ENCODE results near the gene F7. TPM values are rescaled to one million over a fixed set of nuclear protein-coding genes. Genes with fewer than 3 reads are reported as not detected.

Gene F7
- total and polyA plus RNA-seq, 2 donors (not counting 3 experiments of a cell fraction or from before 2014, with no cell fraction given): not detected

GRCh38 chr13:113092776-113093579 is 12.6 kb upstream of the F7 start:
- Histone ChIP-seq H3K4me2 (ENCODE audit: insufficient read depth, low read length) (no peak overlapping the region), H3K9me1 (replicated peaks; ENCODE audit: control insufficient read depth, extremely low read depth, insufficient read depth, low read length) (no peaks in the 10 kb centered on the region), H3K9ac (replicated peaks; ENCODE audit: extremely low read depth, insufficient read depth, low read length) (no peak overlapping the region), H3K9me3 (replicated peaks; ENCODE audit: control insufficient read depth, insufficient read depth, low read length) (no peaks in the 10 kb centered on the region), H4K20me1 (replicated peaks; ENCODE audit: control insufficient read depth, extremely low read depth, insufficient read depth, low read length) (no peaks in the 10 kb centered on the region), H3K79me2 (ENCODE audit: control insufficient read depth, insufficient read depth, low read length) (no peaks in the 10 kb centered on the region), H3K4me1 (ENCODE audit: control insufficient read depth, extremely low read depth, insufficient read depth, low read length) (no peaks in the 10 kb centered on the region), H2AFZ (ENCODE audit: low read depth, low read length) (no peak overlapping the region), H3K27ac (ENCODE audit: insufficient read depth, low read depth, low read length) (no peak overlapping the region), H3K36me3 (ENCODE audit: control insufficient read depth in 2 of 2, extremely low read depth in 1 of 2, insufficient read depth in 2 of 2, low read length in 2 of 2) (no peaks in the 10 kb centered on the region), H3K4me3 (replicated peaks in 1 of 3; ENCODE audit: insufficient read depth in 1 of 3, low read depth in 1 of 3, low read length in 3 of 3) (no peak overlapping the region), H3K27me3 (ENCODE audit: control insufficient read depth in 2 of 2, insufficient read depth in 2 of 2, low read length in 2 of 2) (no peaks in the 10 kb centered on the region)
- FAIRE-seq (no peak), DNase-seq (ENCODE audit: low read depth, low spot score) (no peak)
- BruUV-seq (replicated peaks): no TSS peak
- dilution Hi-C loops (cut with MboI; ENCODE audit: extremely low pct_ligation_motif_present, low sequenced_read_pairs) (no loop called here), intact Hi-C loops (cut with micrococcal nuclease) (no loop called here)
- CTCF ChIA-PET: no interaction called here
- POLR2A ChIA-PET: no interaction called here
- TF ChIP-seq JUN (IDR thresholded peaks at IDR 0.05; ENCODE audit: borderline replicate concordance, insufficient read depth, insufficient read length, low read depth) (no peak), EZH2 (IDR thresholded peaks at IDR 0.05; ENCODE audit: borderline replicate concordance, low read depth, low read length, severe bottlenecking) (no peak), MYC (IDR thresholded peaks at IDR 0.05; ENCODE audit: low read depth, low read length) (no peak), POLR2A (IDR thresholded peaks at IDR 0.05; ENCODE audit: low read depth, low read length) (no peak), POLR2AphosphoS5 (IDR thresholded peaks at IDR 0.05; ENCODE audit: insufficient read depth, low read depth, low read length) (no peak), CTCF (IDR thresholded peaks at IDR 0.05; ENCODE audit: extremely low read depth in 1 of 2, insufficient read depth in 1 of 2, low read depth in 1 of 2, low read length in 2 of 2) (no peak), GATA2 (IDR thresholded peaks at IDR 0.05; ENCODE audit: insufficient read depth, insufficient read length, low read depth, low read length) (no peak), MAX (IDR thresholded peaks at IDR 0.05; ENCODE audit: insufficient read depth, insufficient read length) (no peak), FOS (IDR thresholded peaks at IDR 0.05; ENCODE audit: borderline replicate concordance, insufficient read depth, low read length) (no peak)
